Measurements from ENCODE around the gene MFSD11.

GRCh38 chr17:76707985-76708807 lies 29.7 kb upstream of the MFSD11 start:
- no peak for TF ChIP-seq CTCF (IDR thresholded peaks at IDR 0.05; ENCODE audit: insufficient read depth, low read length)
- TF ChIP-seq POLR2AphosphoS5 (IDR thresholded peaks at IDR 0.05; ENCODE audit: low read depth) = no peak
- no peak for TF ChIP-seq GABPA (IDR thresholded peaks at IDR 0.05; ENCODE audit: low read depth)

All from HL-60 (cell line).